Measurements from ENCODE around the gene ACOX2. TPM values are rescaled to one million over a fixed set of nuclear protein-coding genes. Genes with fewer than 3 reads are reported as not detected.

The ACOX2 gene
- not detected in 2 replicates for total RNA-seq (2014; rRNA removed; shearing (Covaris generic))

DNA sequence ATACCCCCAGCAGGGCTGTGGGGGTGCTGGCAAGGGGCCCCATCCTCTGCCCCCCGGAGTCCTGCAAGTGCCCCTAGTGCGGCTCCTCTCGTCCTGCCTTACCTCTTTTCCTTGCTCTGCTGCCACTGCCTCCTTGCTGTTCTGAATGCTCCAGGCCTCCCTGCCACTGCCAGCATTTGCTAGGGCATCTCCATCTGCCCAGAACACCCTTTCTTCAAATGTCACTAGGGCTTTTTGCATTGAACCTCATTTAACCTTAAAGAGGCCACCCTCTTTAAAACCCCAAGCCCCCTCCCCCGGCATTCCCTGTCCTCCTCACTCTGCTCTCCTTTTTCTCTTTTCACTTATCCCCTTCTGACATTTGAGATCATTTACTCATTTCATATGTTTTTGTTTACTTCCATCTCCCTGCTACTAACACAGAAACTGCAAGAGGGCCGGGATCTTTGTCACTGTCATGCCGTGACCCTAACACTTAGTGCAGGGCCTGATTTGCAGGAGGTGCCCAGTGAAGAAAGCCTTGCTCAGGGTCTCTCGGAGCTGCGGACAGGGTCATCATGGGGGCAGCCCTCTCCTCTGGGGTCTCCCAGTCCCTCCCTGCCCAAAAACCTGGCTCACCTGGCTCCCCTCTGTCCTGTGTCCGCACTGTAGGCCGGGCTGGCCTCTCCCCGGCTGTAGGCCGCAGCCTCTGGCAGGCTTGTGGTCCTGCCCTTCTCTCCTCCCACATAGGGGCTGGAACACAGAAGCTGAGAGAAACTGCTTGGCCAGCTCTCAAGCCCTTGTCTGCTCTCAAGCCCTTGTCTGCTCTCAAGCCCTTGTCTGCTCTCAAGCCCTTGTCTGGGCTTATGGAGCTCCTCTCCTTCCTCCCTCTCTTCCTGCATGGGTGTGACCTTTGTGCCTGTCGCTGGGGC is at the start of gene ACOX2:
Gene ACOX2 (minus strand): TSS at position 690 of the 911 bp plus-strand sequence. CDS start 2,084 bp downstream, outside the sequence.
- DNase-seq (ENCODE audit: low spot score) = no peak

DNA sequence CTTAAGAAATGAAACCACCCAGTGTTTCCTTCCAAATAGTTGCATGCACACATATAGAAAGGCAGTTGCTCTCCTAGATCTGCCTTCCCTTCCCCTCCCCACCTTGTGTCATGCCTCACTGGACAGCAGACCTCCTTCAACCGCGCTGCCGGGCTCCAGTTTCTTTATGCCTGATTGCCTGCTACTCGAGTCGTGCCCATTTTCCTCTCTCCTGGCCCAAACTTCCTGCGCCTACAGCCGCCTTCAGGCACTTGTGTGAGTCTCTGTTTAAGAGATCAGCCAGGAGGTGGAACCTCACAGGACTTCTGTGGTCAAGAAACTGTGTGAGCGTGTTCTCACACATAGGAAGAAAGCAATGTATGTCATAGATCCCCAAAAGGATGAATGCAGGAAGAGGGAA is 49.0 kb upstream of the ACOX2 start:
- no peak for DNase-seq (ENCODE audit: low spot score)

DNA sequence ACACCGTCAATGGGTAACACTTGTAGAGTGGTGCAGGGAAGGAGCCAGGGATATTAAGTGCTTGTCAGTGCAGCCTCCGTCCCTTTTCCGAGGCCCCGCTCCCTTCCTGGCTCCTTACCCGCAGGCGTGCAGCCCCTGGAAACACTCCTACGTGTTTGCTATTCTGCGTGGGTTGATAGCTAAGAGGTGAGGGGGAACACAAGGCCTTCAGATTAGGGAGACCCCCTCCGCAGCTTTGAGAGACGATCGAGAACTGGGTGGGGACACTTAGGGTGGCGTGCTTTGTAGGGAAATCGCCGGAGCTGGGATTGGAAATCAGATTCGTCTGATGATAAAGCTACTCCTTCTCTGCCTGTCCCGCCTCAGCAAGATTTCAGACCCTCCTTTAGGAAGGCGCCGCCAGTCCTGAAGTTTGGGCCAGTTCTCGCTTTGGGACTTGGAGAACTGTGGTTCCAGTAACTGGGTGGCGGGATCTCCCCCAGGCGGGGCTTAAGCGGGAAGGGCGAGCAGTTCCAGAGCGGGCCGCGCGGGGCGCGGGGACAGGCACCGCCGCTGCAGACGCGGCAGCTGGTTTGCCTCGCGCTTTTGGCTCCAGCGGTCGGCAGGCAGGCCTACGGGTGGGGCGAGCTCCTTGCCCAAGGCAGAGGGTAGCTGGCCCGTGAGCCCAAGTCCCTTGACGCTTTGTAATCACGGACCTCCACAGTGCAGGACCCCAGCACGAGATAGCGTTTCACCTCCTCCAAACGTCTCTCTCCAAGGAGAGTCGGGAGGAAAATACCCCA is 48.2 kb upstream of the ACOX2 start:
- DNase-seq (ENCODE audit: low spot score) = peak; percentile 35

DNA sequence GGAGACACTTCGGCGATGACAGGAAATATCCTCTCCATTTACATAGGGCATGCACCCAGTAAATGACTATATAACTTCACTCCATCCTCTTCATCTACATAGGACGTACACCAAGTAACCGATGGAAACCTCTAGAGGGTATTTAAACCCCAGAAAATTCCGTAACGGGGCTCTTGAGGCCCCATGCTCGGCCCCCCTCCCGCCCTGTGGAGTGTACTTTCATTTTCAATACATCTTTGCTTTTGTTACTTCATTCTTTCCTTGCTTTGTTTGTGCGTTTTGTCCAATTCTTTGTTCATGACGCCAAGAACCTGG is 47.7 kb upstream of the ACOX2 start:
- DNase-seq (ENCODE audit: low spot score) = no peak

DNA sequence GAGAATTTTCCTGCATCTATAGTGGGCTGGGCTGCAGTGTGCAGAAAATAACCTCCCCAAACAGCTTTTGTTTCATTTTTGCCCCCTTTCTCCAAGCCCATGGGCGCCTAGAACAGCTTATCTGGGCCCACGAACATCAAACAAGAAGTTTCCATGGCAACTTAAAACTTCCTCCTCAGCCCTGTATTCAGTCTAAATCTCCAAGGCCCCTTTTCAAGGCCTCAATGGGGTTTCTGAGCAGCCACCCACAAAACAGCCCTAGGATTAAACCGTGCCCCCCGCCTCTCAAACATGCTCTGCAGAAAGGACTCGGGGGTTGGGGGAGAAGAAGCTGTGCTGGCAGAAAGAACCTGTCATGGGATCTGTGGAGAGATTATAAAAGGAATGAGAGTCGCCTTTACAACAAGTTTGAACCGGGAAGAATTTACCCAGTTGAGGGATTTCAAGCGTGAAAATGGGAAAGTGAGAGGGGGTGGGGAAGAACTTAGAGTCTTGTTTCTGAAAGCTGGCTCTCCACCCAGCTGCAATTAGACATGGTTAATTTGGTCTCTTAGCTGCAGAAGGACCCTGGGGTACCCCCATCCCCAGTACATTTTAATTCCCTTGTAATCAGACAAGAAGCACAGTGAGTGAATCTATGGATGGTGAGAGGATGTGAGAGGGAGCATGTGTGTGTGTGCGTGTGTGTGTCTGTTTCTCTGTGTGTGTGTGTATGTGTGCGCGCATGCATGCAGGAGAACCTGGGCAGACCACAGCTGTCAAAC is 44.5 kb upstream of the ACOX2 start:
- no peak for DNase-seq (ENCODE audit: low spot score)

DNA sequence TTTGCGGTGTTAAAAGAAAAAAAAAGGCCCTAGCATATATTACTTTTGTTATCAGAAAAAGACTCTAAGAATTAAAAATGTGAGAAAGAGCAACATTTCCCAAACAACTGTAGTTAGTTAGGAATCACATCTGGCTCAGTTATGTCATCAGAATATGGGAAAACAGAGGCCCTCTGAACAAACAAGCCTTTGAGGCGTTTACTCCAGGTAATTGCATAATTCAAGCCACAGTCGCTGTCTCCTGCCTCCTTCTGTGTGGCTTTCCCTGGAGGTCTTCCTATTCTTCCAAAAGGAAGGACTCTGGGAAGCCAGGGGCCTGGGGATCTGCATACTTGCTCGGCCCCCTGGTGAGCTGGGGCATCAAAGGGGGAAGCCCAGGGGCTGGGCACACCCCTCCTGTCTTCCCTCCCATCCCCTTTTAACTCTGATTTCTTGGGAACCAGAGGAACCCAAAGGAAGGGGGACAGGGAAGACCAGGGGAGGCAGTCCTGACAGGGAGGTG is 43.9 kb upstream of the ACOX2 start:
- DNase-seq (ENCODE audit: low spot score) = no peak

DNA sequence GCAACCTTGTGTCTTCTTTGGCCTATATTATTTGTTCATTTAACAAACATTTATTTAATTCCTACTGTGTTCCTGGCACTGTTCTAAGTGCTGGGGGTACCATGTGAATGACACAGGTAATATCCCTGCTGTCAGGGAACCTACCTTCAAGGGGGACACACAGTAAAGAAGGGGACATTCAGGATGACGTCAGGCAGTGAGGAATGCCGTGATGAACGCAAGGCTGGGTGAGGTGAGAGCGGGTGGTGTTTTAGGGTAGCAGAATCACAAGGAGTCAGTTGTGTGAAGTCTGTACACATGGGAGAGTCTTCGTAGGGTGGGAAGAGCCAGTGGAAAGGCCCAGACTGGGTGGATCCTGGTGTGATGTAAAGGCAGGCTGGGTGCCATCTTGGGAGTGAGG is 41.9 kb upstream of the ACOX2 start:
- DNase-seq (ENCODE audit: low spot score) = no peak

DNA sequence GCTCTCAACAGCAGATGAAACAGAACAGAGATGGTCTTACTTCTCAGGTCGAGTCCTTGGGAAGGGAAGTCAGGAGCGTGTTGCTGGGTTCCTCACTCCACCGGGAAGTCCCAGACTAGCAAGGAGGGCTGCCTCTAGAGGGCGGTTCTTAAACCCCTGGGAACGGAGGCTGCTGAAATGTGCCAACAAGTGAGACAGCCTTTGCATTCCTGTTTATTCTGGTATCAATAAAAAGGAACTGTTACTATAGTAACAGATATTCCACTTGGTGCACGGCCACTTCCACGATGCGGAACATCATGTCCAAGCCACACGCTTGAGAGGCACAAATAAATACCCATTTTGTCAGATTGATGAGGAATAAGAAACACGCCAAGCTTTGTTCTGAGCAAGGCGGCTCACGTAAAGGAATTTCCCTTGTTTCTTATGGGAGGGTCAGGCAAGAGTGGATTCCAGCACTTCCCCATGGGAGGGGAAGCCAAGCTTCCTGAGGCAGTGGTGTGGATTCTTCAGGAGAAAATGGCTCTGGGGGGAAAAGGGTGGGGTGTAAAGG is 40.4 kb upstream of the ACOX2 start, which contains the start of gene FAM107A:
Gene FAM107A (minus strand): TSS at position 123 of the 553 bp plus-strand sequence. CDS start 7,531 bp downstream, outside the sequence.
- no peak for DNase-seq (ENCODE audit: low spot score)

DNA sequence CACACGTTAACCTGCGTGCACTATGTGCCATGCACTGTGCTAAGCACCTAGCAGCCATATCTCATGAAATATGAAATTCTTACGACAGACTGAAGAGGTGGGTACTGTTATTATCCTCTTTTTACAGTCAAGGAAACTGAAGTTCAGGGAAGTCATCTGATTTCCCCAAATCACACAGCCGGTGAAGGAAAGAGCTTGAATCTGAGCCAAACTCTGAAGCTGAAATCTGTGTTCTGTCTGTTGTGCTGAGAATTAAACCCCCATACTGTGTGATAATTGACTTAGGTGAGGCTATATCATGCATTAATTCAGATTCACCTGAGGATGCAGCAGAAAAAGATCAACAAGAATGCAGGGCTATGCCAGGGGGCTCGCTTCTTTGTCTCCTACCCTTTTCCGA is 39.7 kb upstream of the ACOX2 start:
- no peak for DNase-seq (ENCODE audit: low spot score)

DNA sequence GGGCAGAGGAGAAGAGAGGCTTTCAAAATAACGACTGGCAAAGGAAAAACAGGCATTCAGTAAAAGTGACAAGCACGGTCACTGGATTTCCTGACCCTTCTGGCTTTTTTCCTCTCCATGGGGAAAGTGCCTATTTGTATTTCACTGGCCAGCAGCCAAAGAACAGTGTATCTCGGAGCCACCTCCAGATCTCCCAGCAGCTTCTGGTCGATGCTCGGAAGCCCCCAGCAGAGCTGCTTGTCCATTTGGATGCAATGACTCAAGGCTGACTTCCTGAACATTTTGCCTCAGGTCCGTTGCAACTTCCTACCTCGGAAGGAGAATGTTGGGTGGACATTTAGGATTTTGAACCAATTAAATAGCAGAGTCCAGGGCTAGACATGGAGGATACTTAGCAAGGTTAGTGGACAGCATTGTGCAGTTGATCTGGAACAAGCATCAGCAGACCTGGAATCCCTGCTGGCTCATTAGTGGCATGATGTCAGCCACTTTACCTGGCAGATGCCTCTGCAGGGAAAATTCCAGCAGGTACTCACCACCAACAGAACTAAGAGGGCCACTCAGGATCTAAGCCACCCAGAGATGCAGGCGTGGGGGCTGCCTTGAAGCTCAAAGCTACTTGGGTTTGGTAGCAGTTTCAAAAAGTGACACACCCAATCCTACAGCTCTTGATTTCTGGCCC is 39.1 kb upstream of the ACOX2 start:
- no peak for DNase-seq (ENCODE audit: low spot score)

DNA sequence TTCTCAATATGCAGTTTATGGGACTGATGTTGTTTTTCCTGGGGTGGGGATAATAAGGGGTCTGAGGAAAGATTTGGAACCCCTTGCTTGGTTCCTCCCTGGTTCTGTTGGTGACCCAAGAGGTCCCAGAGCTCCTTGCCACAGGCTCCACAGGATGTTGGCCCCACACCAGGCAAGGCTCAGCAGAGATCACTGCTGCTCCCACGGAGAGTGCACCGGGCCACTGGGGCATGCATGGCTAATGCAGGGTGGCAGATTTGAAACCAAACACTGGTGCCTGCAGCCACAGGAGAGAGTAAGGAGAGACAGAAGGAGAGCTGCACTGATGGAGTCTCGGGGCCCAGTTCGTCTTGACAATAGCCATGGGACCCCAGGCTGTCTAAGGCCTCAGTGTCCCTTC is 37.7 kb upstream of the ACOX2 start:
- no peak for DNase-seq (ENCODE audit: low spot score)

DNA sequence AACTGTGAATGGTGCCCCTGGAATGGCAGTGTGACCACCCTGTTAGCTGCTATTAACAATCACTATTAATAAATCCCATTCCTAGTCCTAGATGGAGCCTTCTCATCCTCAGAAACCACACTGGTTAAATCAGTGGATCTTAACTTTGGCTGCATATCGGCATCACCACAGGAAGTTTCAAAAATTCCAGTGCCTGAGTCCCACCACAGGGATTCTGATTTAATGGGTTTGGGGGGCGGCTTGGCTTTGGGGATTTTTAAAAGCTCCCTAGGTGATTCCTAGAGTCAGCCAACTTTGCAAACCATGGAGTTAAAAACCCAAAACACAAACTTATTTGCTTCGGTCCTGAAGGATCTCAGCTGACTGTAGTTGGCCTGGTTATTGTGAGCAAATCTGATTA is 37.1 kb upstream of the ACOX2 start:
- no peak for DNase-seq (ENCODE audit: low spot score)

DNA sequence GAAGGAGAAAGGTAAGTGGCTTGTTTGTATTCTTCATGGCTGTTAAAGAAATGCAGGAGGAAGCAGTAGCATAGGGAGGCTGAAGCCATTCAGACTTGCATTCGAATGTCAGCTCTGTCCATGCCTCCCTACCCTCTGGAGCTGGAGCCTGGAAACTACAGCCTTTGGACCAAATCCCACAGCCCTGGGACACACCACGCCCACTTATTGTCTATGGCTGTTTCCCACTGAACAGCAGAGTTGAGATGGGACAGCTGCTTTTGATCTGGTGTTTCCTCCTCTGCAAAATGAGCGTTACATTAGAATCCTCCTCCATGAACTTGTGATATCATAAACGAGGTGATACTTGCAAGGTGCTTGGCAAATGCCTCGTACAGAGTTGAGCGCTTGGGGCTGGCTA is 36.6 kb upstream of the ACOX2 start:
- DNase-seq (ENCODE audit: low spot score) = no peak

DNA sequence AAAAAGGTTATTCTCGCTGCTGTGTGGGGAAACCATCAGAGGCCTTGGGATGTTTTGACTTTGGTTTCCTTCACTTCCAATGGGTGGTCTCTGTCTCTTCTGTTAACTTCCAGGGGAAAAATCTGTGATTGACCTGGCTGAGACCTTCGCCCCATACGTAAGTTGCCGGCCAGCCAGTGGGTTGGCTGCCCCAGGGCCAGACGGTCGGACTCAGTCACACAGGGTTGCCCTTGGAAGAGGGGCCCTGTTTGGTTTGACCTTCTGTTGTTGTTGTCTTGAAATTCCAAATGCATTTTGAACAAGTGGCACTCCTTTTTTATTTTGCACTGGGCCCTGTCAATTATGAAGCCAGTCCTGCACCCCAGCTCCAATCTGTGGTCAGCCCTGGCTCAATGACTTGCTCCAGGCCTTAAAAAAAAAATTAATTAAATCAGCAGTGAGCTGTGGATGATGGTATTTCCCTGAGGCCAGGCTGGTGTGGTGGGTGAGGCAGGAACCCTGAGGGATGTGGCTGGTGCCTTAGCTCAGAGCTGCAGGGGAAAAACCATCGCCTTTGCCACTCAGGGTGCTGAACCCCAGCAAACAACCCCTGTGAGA is 35.7 kb upstream of the ACOX2 start:
- DNase-seq (ENCODE audit: low spot score) = no peak

DNA sequence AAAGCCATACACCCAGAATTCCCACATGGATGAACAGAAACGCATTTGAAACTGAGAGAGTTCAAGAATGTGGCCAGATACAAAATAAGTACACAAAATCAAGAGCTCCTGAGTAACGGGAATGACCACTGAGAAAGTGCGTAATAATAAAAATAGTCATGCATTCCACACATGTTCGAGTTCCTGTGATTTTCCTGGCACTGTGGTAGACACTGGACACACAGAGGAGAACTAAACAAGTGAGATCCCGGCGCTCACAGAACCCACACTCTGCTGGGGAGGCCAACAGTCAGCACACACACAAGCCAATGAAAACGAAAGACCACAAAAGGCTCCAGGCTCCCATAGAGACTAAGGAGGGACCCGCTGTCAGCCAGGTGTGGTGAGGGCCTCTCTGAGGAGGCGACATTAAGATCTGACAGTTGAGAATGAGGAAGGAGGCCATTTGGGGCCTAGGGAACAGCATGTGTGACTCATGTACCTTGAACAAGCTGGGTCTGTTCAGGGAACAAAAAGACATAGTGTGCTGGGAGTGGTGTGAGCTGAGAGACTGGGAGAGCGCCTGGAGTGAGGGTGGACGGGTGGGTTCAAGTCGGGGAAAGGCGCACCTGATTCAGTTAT is 35.1 kb upstream of the ACOX2 start:
- no peak for DNase-seq (ENCODE audit: low spot score)

DNA sequence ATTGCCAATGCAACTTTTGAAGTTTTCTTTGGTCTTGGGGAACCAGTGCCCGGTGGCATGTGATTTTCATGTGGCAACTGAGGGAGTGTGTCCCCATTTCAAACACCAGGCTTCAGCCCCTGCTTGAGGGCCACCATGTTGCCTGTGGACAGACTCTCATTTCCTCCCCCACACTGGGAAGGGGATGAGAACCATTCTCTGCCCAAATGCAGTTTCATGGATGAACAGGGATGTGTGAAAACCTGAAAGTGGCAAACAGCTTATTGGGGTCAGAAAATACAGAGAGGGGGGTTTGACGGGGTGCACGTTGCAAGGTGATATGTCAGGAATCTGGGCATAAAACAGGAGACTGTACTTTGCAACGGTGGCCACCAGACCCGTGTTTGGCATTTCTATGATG is 33.9 kb upstream of the ACOX2 start:
- no peak for DNase-seq (ENCODE audit: low spot score)

DNA sequence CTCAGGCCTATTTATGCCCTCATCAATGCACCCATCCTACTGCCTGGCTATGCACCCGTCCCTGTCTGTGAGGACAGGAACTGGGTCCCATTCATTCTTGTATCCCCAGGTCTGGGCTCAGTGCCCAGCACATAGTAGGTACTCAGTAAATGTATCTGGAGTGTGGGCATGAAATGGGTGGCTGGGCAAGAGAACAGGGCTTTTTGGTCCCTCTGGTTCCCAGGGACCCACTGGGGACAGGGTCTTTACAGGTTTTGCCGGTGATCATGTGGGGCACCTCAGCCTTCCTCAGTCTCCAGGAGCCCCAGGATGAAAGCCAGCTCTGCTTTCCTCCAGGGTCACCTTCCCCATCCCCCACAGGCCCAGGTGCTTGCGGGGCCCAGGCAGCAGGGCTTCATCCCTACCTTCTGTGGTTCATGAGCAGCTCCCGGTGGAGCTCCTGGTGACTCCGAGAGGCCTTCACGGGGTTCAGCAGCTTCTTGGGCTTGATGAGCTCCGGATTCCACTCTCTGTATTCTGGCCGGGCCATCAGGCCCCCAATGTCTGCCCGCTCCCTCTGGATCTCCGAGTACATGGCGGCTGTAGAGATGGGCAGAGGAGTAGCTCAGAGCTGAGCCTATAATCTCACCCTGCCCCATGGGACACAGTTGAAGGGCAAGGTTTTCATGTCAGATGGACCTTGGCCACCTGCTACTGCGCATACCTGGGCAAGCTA is 32.5 kb upstream of the ACOX2 start:
- DNase-seq (ENCODE audit: low spot score) = no peak

DNA sequence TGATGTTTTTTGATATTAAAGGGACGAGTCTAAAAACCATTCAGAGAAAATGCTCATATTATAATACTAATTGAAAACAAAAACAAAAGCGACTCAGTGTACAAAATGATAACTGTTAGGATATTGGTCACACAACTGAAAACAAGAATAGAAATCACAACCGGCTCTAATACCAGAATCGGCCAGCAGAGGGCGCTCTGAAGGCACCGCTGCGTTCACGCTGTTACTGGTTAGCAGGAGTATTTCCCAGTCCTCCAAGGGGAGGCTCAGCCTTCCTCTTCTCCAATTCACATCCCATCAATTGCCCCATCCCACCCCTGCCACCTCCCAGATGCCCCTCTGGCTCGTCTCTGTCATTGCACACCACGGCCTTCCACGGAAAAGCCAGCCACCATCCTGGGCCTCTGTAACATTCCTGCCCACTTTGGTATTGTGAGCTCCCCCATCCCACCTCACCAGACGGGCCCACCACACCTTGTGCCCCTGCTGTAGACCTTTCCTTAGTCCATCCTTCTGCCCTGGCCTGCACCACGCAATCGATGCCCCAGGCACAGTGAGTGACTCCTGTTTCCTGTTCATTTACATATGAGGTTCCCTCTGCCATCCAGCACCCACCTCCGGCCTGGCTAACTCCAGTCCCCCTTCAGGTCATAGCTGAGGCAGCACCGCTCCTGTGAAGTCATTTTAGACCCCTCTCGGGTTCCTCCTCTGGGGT is 31.7 kb upstream of the ACOX2 start:
- peak; percentile 67 for DNase-seq (ENCODE audit: low spot score)

DNA sequence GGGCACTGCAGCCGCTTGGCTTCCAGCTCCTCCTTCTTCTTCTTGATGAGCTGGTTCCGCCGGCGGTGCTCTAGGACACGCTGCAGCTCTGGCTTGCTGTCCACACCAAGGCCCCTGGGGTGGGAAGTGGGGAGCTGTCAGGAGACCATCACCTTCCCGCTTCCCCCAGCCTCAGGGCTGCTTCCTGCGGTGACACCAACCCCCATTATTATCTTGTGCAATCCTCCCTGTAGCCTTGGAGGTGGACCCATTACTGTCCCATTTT is 30.2 kb upstream of the ACOX2 start:
- no peak for DNase-seq (ENCODE audit: low spot score)
